ENCODE measurements around the gene DMRT2. TPM values are rescaled to one million over a fixed set of nuclear protein-coding genes. Genes with fewer than 3 reads are reported as not detected.

Gene DMRT2
- total and polyA plus RNA-seq, 12 donors = 0.03 to 0.30 (median 0.23) TPM; not detected in 5

GRCh38 chr9:1014225-1014624 is 35.9 kb upstream of the DMRT2 start:
- TF ChIP-seq, protein P1, sequence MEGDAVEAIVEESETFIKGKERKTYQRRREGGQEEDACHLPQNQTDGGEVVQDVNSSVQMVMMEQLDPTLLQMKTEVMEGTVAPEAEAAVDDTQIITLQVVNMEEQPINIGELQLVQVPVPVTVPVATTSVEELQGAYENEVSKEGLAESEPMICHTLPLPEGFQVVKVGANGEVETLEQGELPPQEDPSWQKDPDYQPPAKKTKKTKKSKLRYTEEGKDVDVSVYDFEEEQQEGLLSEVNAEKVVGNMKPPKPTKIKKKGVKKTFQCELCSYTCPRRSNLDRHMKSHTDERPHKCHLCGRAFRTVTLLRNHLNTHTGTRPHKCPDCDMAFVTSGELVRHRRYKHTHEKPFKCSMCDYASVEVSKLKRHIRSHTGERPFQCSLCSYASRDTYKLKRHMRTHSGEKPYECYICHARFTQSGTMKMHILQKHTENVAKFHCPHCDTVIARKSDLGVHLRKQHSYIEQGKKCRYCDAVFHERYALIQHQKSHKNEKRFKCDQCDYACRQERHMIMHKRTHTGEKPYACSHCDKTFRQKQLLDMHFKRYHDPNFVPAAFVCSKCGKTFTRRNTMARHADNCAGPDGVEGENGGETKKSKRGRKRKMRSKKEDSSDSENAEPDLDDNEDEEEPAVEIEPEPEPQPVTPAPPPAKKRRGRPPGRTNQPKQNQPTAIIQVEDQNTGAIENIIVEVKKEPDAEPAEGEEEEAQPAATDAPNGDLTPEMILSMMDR (IDR thresholded peaks at IDR 0.05) = no peak
- Histone ChIP-seq H3K4me1 (peaks cover 0 to 11% (median 0%) of the 10 kb centered on the region in 9 donors), H3K4me3 (no peak overlapping the region), H3K9me3 (no peaks in the 10 kb centered on the region), H3K27ac (no peak overlapping the region), H3K27me3 (peaks cover 0 to 46% (median 19%) of the 10 kb centered on the region in 7 donors), H3K36me3 (no peaks in the 10 kb centered on the region)
- DNase-seq = no peak
- ATAC-seq = no peak
- WGBS, 2 donors = 76 to 79% methylated on average over 4 of the region's 4 CpGs
- intact Hi-C loops (cut with DNase I) = loop anchor here in 1 of 10 donors (10.0 kb wide), 1 partner anchor 61 kb away; no protein-coding TSS in a partner anchor

GRCh38 chr9:1014640-1015039 is 35.5 kb upstream of the DMRT2 start:
- Histone ChIP-seq H3K4me1 (peaks cover 0 to 6% (median 0%) of the 10 kb centered on the region in 9 donors), H3K27me3 (peaks cover 0 to 45% (median 19%) of the 10 kb centered on the region in 7 donors), H3K36me3 (no peaks in the 10 kb centered on the region), H3K4me3 (no peak overlapping the region), H3K9me3 (no peaks in the 10 kb centered on the region), H3K27ac (no peak overlapping the region)
- WGBS, 2 donors = 88 to 97% methylated on average over 2 of the region's 2 CpGs
- TF ChIP-seq, protein P1 (IDR thresholded peaks at IDR 0.05) = no peak
- intact Hi-C loops (cut with DNase I) = loop anchor here in 2 of 10 donors (5.0 to 10.0 kb wide), 2 partner anchors 60 to 323 kb away; no protein-coding TSS in a partner anchor
- DNase-seq = no peak
- no peak for ATAC-seq

DNA sequence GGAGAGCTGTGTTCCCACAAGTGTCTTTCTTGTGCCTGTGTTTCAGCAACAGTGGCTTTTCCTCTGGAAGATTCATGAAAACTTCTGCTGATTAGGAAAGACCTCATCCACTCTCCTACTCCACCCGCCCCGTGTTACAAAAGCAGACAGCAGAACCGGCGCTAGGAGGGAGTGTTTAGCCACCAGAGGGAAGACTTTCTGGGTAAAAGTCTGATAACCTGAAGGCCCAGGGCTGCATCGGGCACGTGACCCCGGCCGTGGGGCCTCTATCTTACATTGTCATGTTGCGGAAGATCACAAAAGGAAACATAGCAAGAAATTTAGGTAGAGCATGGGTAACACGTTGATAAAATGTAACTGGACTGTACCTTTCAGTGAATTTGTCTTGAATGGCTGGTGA is 32.0 kb upstream of the DMRT2 start:
- intact Hi-C loops (cut with DNase I) = loop anchor here in 2 of 10 donors (5.0 to 10.0 kb wide), 2 partner anchors 57 to 319 kb away; no protein-coding TSS in a partner anchor
- TF ChIP-seq, protein P1 (IDR thresholded peaks at IDR 0.05) = peak in 6 of 9 donors; percentile 24 to 45 (median 34)
- Histone ChIP-seq H3K4me3 (no peak overlapping the region), H3K36me3 (no peaks in the 10 kb centered on the region), H3K27me3 (peaks cover 0 to 59% (median 43%) of the 10 kb centered on the region in 7 donors), H3K27ac (no peak overlapping the region), H3K4me1 (no peaks in the 10 kb centered on the region), H3K9me3 (peaks cover 0 to 14% (median 7%) of the 10 kb centered on the region in 11 donors)
- DNase-seq (no peak), ATAC-seq (peak in 2 of 8 donors; percentile 28 to 59)
- 13 to 16% methylated on average over 10 of the region's 10 CpGs for WGBS, 2 donors

- WGBS, 2 donors = 80 to 88% methylated on average over 1 of the region's 1 CpG
- Histone ChIP-seq H3K27ac (no peak overlapping the region), H3K27me3 (peaks cover 0 to 64% (median 47%) of the 10 kb centered on the region in 7 donors), H3K36me3 (no peaks in the 10 kb centered on the region), H3K4me1 (no peaks in the 10 kb centered on the region), H3K9me3 (peaks cover 0 to 20% (median 8%) of the 10 kb centered on the region in 11 donors), H3K4me3 (no peak overlapping the region)
- intact Hi-C loops (cut with DNase I) = no loop called here
- no peak for DNase-seq
- TF ChIP-seq, protein P1 (IDR thresholded peaks at IDR 0.05) = no peak
- ATAC-seq = no peak
Observed at GRCh38 chr9:1024112-1024511, 26.0 kb upstream of the DMRT2 start.
